IMR-90 (cell line): ENCODE data around the gene TFAP2E. TPM values are rescaled to one million over a fixed set of nuclear protein-coding genes. Genes with fewer than 3 reads are reported as not detected.

Experiments used
- ATAC-seq: fragments of 200-7000 bp; cut with Tn5 transposase; 2 replicates; pipeline ENCODE4 v1.9.1; 2020; ENCODE audit warnings: low read depth, mild to moderate bottlenecking, moderate library complexity
- BruUV-seq: library from RNA; stranded (reverse); fragments of 400-500 nt; replicated peaks from 2 replicates; lab custom pipeline; 2021; lab: Mats Ljungman, UMichigan
- CTCF ChIA-PET: fragments of 300-600 bp; formaldehyde crosslinking; extraction: SDS; loops from one replicate; lab custom pipeline; 2021; ENCODE audit warnings: antibody characterized with exemption; lab: Yijun Ruan, JAX
- POLR2A ChIA-PET: fragments of 300-600 bp; sonication (Branson Sonifier 250); formaldehyde crosslinking; loops from one replicate; lab custom pipeline; 2022; ENCODE audit warnings: antibody characterized with exemption; ENCODE audit not compliant: unreplicated experiment; lab: Charles Lee
- DNase-seq: peaks from one replicate; pipeline ENCODE4 v3.0.0; 2013
- H2AFZ ChIP-seq: replicated peaks from 2 replicates; pipeline ENCODE3; 2013; ENCODE audit warnings: low read length, mild to moderate bottlenecking; ENCODE audit not compliant: poor library complexity
- H2AK5ac ChIP-seq: 2 replicates; pipeline ENCODE4 v1.6.1; 2013; ENCODE audit warnings: low read depth, low read length, inconsistent platforms
- H2AK9ac ChIP-seq: replicated peaks from 2 replicates; pipeline ENCODE3; 2013; ENCODE audit warnings: mild to moderate bottlenecking, low read depth, low read length, moderate library complexity; ENCODE audit not compliant: poor library complexity
- H2BK120ac ChIP-seq: 2 replicates; pipeline ENCODE4 v1.6.1; 2013; ENCODE audit warnings: low read depth, low read length, inconsistent platforms
- H2BK15ac ChIP-seq: 3 replicates; pipeline ENCODE4 v1.6.1; 2013; ENCODE audit warnings: low read depth, low read length, inconsistent platforms
- H2BK20ac ChIP-seq: 2 replicates; pipeline ENCODE4 v1.6.1; 2013; ENCODE audit warnings: low read depth, mild to moderate bottlenecking, inconsistent platforms, low read length, moderate library complexity
- H2BK5ac ChIP-seq: 2 replicates; pipeline ENCODE4 v1.6.1; 2013; ENCODE audit warnings: mild to moderate bottlenecking, low read depth, low read length, inconsistent platforms; ENCODE audit not compliant: poor library complexity, severe bottlenecking
- H3K14ac ChIP-seq: replicated peaks from 2 replicates; pipeline ENCODE4 v1.6.1; 2013; ENCODE audit warnings: low read depth, low read length, inconsistent platforms
- H3K18ac ChIP-seq: 2 replicates; pipeline ENCODE4 v1.6.1; 2013; ENCODE audit warnings: low read depth, low read length, control low read depth
- H3K23ac ChIP-seq: 2 replicates; pipeline ENCODE4 v1.6.1; 2013; ENCODE audit warnings: low read depth, low read length, inconsistent platforms
- H3K27ac ChIP-seq: 2 replicates; pipeline ENCODE4 v1.5.1; 2013; ENCODE audit warnings: mild to moderate bottlenecking, control low read depth, low read length; ENCODE audit not compliant: insufficient read depth
- H3K27me3 ChIP-seq: 2 replicates; pipeline ENCODE4 v1.6.1; 2013; ENCODE audit warnings: low read length; ENCODE audit not compliant: control insufficient read depth, insufficient read depth
- H3K36me3 ChIP-seq: 2 replicates; pipeline ENCODE4 v1.6.1; 2013; ENCODE audit warnings: low read length, mixed read lengths; ENCODE audit not compliant: control insufficient read depth, insufficient read depth
- H3K4ac ChIP-seq: 2 replicates; pipeline ENCODE4 v1.6.1; 2013; ENCODE audit warnings: low read depth, low read length, inconsistent platforms
- H3K4me1 ChIP-seq: 2 replicates; pipeline ENCODE4 v1.6.1; 2013; ENCODE audit warnings: low read length, mixed read lengths; ENCODE audit not compliant: control insufficient read depth, insufficient read depth
- H3K4me2 ChIP-seq: 2 replicates; pipeline ENCODE4 v1.6.1; 2013; ENCODE audit warnings: low read depth, mild to moderate bottlenecking, control low read depth, low read length, moderate library complexity
- H3K4me3 ChIP-seq: 2 replicates; pipeline ENCODE4 v1.5.1; 2013; ENCODE audit warnings: low read depth, mild to moderate bottlenecking, control low read depth, low read length, moderate library complexity; ENCODE audit not compliant: insufficient read depth
- H3K56ac ChIP-seq: 2 replicates; pipeline ENCODE4 v1.6.1; 2013; ENCODE audit warnings: low read length, inconsistent platforms; ENCODE audit not compliant: insufficient read depth; ENCODE audit errors: extremely low read depth
- H3K79me1 ChIP-seq, 2 experiments: 2 replicates each; pipeline ENCODE4 v1.6.1; 2013; ENCODE audit warnings: low read length in 2 of 2, inconsistent platforms in 1 of 2, low read depth in 1 of 2
- H3K9ac ChIP-seq: 2 replicates; pipeline ENCODE4 v1.6.1; 2013; ENCODE audit warnings: low read depth, low read length, control low read depth
- H3K9me1 ChIP-seq: 2 replicates; pipeline ENCODE4 v1.6.1; 2013; ENCODE audit warnings: low read length, inconsistent platforms; ENCODE audit not compliant: insufficient read depth
- H3K9me3 ChIP-seq: 2 replicates; pipeline ENCODE4 v1.6.1; 2013; ENCODE audit warnings: low read length; ENCODE audit not compliant: control insufficient read depth, insufficient read depth
- H4K20me1 ChIP-seq: 2 replicates; pipeline ENCODE4 v1.6.1; 2013; ENCODE audit warnings: low read length, inconsistent platforms; ENCODE audit not compliant: insufficient read depth
- H4K5ac ChIP-seq: 2 replicates; pipeline ENCODE4 v1.6.1; 2013; ENCODE audit warnings: mild to moderate bottlenecking, low read depth, low read length, control low read depth
- H4K8ac ChIP-seq, 2 experiments: 2 replicates each; pipeline ENCODE4 v1.6.1; 2013; ENCODE audit warnings: low read depth in 2 of 2, low read length in 2 of 2, control low read depth in 1 of 2, inconsistent platforms in 1 of 2
- H4K91ac ChIP-seq: 2 replicates; pipeline ENCODE4 v1.6.1; 2013; ENCODE audit warnings: low read depth, low read length, inconsistent platforms; ENCODE audit not compliant: insufficient read depth
- MAFK ChIP-seq: IDR thresholded peaks from 2 replicates; pipeline ENCODE4 v1.6.1; 2012; ENCODE audit warnings: low read depth, low read length, improper control_type of control experiment
- MXI1 ChIP-seq: IDR thresholded peaks from 2 replicates; pipeline ENCODE4 v1.6.1; 2012; ENCODE audit warnings: low read depth, mild to moderate bottlenecking, low read length, moderate library complexity, borderline replicate concordance
- RCOR1 ChIP-seq: IDR thresholded peaks from 2 replicates; pipeline ENCODE4 v1.6.1; 2012; ENCODE audit warnings: mild to moderate bottlenecking, low read length, improper control_type of control experiment; ENCODE audit not compliant: insufficient replicate concordance
- WGBS, 2 experiments: methylation state at CpG; one replicate each; pipeline versions ENCODE4 v1.1.5 to v1.1.7; 2013; ENCODE audit warnings: missing lambda C conversion rate in 2 of 2; ENCODE audit not compliant: insufficient read length in 1 of 2; ENCODE audit errors: extremely low coverage in 2 of 2; 5-methylcytosine and 5-hydroxymethylcytosine counted together
- dilution Hi-C: fragments of 300-500 bp; cut with HindIII; formaldehyde crosslinking; loops from one replicate; pipeline ENCODE4 v1.14.3; 2018; ENCODE audit warnings: low sequenced_read_pairs; ENCODE audit not compliant: unreplicated experiment
- in situ Hi-C: fragments of 300-500 bp; cut with MboI; formaldehyde crosslinking; loops from 3 replicates; pipeline ENCODE4 v1.14.3; 2019; ENCODE audit warnings: low sequenced_read_pairs, inconsistent platforms, mixed read lengths
- intact Hi-C: fragments of 100-400 bp; cut with micrococcal nuclease; formaldehyde crosslinking; loops from 2 replicates; pipeline ENCODE4 v1.10.0; 2022
- polyA plus RNA-seq, 3 experiments: library from polyadenylated mRNA; depleted of rRNA; stranded (reverse); fragments of >200 nt; gene quantifications; 2 replicates each; pipeline ENCODE4 v1.2.3, GENCODE V29; 2012; ENCODE audit warnings: low replicate concordance in 1 of 3
- total RNA-seq: library from RNA; depleted of rRNA; stranded (reverse); fragments of >200 nt; gene quantifications from 2 replicates; pipeline ENCODE4 v1.2.3, GENCODE V29; 2012
- TF ChIP-seq, protein P1 (sequence below): conservative IDR thresholded peaks from 2 replicates; pipeline ENCODE4 v1.5.1; 2012; ENCODE audit warnings: mild to moderate bottlenecking, low read depth, low read length, improper control_type of control experiment
- TF ChIP-seq, protein P2 (sequence below): fragments of 150-350 bp; IDR thresholded peaks from 2 replicates; pipeline ENCODE4 v1.6.1; 2017; ENCODE audit warnings: mild to moderate bottlenecking, antibody characterized with exemption, low read length, low read depth

TFAP2E gene
- total and polyA plus RNA-seq, 2 of the 4 experiments (the other 2 are of a cell fraction), result under 0.01 to 0.19 TPM

DNA sequence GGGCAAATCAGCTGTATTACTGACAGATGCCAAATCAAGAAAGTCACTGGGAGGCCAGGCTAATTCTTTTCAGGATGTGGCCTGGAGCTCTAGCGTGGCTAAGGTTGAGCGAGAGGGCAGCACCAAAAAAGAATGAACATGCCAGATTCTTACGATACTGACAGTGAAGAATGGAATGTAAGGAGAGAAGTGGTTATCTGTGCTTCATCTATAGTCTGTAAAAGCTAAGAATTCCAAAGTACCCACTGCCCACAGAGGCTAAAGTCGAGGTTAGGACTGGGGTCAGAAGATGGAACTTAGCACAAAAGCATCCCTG, 32.7 kb downstream of the TFAP2E start:
- H2AK9ac ChIP-seq, result no peak overlapping the region
- no peaks in the 10 kb centered on the region for H3K9me3 ChIP-seq
- intact Hi-C loops (no loop called here), dilution Hi-C loops (no loop called here), in situ Hi-C loops (no loop called here)
- no peak overlapping the region for H3K4me2 ChIP-seq
- H3K18ac ChIP-seq, result no peak overlapping the region
- H3K9me1 ChIP-seq, result peaks cover 6% of the 10 kb centered on the region; the same call in 1 of the 2 replicates
- H2AFZ ChIP-seq, result no peak overlapping the region
- no peak overlapping the region; the same call in 1 of the 2 replicates for H3K23ac ChIP-seq
- no peak overlapping the region for H3K4ac ChIP-seq
- H3K56ac ChIP-seq, result no peak overlapping the region
- peaks cover 23 to 32% of the 10 kb centered on the region in 2 experiments for H3K79me1 ChIP-seq
- POLR2A ChIA-PET, result no interaction called here
- H3K9ac ChIP-seq, result no peak overlapping the region
- no peak overlapping the region for H4K8ac ChIP-seq
- no TSS peak for BruUV-seq
- H3K36me3 ChIP-seq, result peaks cover 39% of the 10 kb centered on the region
- no peak overlapping the region for H2BK5ac ChIP-seq
- no peak overlapping the region for H3K4me3 ChIP-seq
- H4K5ac ChIP-seq, result no peak overlapping the region
- CTCF ChIA-PET, result interaction anchor here (1.7 kb wide), 1 partner anchor 110 kb away, joined by 4 read pairs; no protein-coding TSS in a partner anchor
- no peak overlapping the region for H3K14ac ChIP-seq
- H3K4me1 ChIP-seq, result peaks cover 2% of the 10 kb centered on the region; the same call in 1 of the 2 replicates
- no peak overlapping the region for H2AK5ac ChIP-seq
- ATAC-seq (peak; percentile 29), DNase-seq (no peak)
- H2BK20ac ChIP-seq, result no peak overlapping the region
- H2BK120ac ChIP-seq, result no peak overlapping the region
- peaks cover 6% of the 10 kb centered on the region; the same call in 1 of the 2 replicates for H4K20me1 ChIP-seq
- H3K27ac ChIP-seq, result no peak overlapping the region
- H3K27me3 ChIP-seq, result no peaks in the 10 kb centered on the region
- no peak overlapping the region for H4K91ac ChIP-seq
- H2BK15ac ChIP-seq, result no peak overlapping the region
- no CpG with 5 or more reads among the region's 4 CpGs for WGBS, 2 experiments
- no peak for TF ChIP-seq RCOR1
- no peak for TF ChIP-seq MAFK
- TF ChIP-seq MXI1, result no peak
- TF ChIP-seq, protein P1, sequence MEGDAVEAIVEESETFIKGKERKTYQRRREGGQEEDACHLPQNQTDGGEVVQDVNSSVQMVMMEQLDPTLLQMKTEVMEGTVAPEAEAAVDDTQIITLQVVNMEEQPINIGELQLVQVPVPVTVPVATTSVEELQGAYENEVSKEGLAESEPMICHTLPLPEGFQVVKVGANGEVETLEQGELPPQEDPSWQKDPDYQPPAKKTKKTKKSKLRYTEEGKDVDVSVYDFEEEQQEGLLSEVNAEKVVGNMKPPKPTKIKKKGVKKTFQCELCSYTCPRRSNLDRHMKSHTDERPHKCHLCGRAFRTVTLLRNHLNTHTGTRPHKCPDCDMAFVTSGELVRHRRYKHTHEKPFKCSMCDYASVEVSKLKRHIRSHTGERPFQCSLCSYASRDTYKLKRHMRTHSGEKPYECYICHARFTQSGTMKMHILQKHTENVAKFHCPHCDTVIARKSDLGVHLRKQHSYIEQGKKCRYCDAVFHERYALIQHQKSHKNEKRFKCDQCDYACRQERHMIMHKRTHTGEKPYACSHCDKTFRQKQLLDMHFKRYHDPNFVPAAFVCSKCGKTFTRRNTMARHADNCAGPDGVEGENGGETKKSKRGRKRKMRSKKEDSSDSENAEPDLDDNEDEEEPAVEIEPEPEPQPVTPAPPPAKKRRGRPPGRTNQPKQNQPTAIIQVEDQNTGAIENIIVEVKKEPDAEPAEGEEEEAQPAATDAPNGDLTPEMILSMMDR, result no peak
- TF ChIP-seq, protein P2, sequence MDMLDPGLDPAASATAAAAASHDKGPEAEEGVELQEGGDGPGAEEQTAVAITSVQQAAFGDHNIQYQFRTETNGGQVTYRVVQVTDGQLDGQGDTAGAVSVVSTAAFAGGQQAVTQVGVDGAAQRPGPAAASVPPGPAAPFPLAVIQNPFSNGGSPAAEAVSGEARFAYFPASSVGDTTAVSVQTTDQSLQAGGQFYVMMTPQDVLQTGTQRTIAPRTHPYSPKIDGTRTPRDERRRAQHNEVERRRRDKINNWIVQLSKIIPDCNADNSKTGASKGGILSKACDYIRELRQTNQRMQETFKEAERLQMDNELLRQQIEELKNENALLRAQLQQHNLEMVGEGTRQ, result no peak
